ENCODE results near the gene SND1.

SND1 gene

DNA sequence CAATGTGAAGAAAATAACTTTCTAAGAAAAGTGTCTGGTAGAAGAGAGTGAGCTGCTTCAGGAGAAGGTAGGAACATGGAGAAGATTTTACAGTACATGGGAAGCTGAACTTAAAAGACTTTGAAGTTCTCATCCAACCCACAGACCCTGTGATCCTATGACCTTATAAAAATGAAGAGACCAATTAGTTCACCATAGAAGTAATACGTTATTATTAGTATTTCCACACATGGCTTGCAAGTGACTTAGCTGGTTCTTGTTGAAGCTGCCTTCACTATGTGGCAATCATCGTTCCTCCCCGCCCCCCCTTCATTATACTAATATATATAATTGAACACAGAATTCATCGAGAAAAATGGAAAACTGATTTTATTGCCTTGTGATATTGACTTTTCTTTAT lies 129.1 kb downstream of the SND1 start:
- DNase-seq, result no peak
- H3K9me3 ChIP-seq (replicated peaks; ENCODE audit: insufficient read depth, low read length), result no peaks in the 10 kb centered on the region
- H3K4me2 ChIP-seq (ENCODE audit: low read depth, low read length), result no peak overlapping the region
- no peak overlapping the region for H3K9ac ChIP-seq (ENCODE audit: low read length)
- H3K9me2 ChIP-seq (replicated peaks; ENCODE audit: insufficient read depth, low read length), result no peaks in the 10 kb centered on the region
- H3F3A ChIP-seq (ENCODE audit: insufficient read depth, low read length), result no peaks in the 10 kb centered on the region
- H3K36me3 ChIP-seq (replicated peaks; ENCODE audit: insufficient read depth, low read length), result no peaks in the 10 kb centered on the region
- no peak for TF ChIP-seq CTCF (IDR thresholded peaks at IDR 0.05; ENCODE audit: low read length)
- no peak for TF ChIP-seq EZH2phosphoT487 (IDR thresholded peaks at IDR 0.05; ENCODE audit: low read length)
- no peak for TF ChIP-seq EZH2 (optimal IDR thresholded peaks at IDR 0.05; ENCODE audit: low read depth, low read length)
- H4K20me1 ChIP-seq (ENCODE audit: insufficient read depth, low read length), result peaks cover 66% of the 10 kb centered on the region
- no peak overlapping the region for H3K27ac ChIP-seq (ENCODE audit: low read length)
- H3K27me3 ChIP-seq (replicated peaks; ENCODE audit: insufficient read depth, low read length), result no peaks in the 10 kb centered on the region
- no peaks in the 10 kb centered on the region for H3K4me1 ChIP-seq (ENCODE audit: low read length)
- peaks cover 96% of the 10 kb centered on the region for H3K79me2 ChIP-seq (ENCODE audit: low read length)
- H2AFZ ChIP-seq (ENCODE audit: low read length), result no peak overlapping the region
- H3K4me3 ChIP-seq (ENCODE audit: low read length), result no peak overlapping the region

GRCh38 chr7:127782075-127782474 lies 130.1 kb downstream of the SND1 start:
- Histone ChIP-seq H3K36me3 (replicated peaks; ENCODE audit: insufficient read depth, low read length) (no peaks in the 10 kb centered on the region), H3K79me2 (ENCODE audit: low read length) (peaks cover 97% of the 10 kb centered on the region), H3K4me3 (ENCODE audit: low read length) (no peak overlapping the region), H3K4me1 (ENCODE audit: low read length) (no peaks in the 10 kb centered on the region), H3K9me2 (replicated peaks; ENCODE audit: insufficient read depth, low read length) (no peaks in the 10 kb centered on the region), H2AFZ (ENCODE audit: low read length) (no peak overlapping the region), H3K4me2 (ENCODE audit: low read depth, low read length) (no peak overlapping the region), H3F3A (ENCODE audit: insufficient read depth, low read length) (no peaks in the 10 kb centered on the region), H4K20me1 (ENCODE audit: insufficient read depth, low read length) (peaks cover 64% of the 10 kb centered on the region), H3K9me3 (replicated peaks; ENCODE audit: insufficient read depth, low read length) (no peaks in the 10 kb centered on the region), H3K27me3 (replicated peaks; ENCODE audit: insufficient read depth, low read length) (no peaks in the 10 kb centered on the region), H3K27ac (ENCODE audit: low read length) (no peak overlapping the region), H3K9ac (ENCODE audit: low read length) (no peak overlapping the region)
- TF ChIP-seq EZH2 (optimal IDR thresholded peaks at IDR 0.05; ENCODE audit: low read depth, low read length) (no peak), EZH2phosphoT487 (IDR thresholded peaks at IDR 0.05; ENCODE audit: low read length) (no peak), CTCF (IDR thresholded peaks at IDR 0.05; ENCODE audit: low read length) (no peak)
- DNase-seq, result no peak

DNA sequence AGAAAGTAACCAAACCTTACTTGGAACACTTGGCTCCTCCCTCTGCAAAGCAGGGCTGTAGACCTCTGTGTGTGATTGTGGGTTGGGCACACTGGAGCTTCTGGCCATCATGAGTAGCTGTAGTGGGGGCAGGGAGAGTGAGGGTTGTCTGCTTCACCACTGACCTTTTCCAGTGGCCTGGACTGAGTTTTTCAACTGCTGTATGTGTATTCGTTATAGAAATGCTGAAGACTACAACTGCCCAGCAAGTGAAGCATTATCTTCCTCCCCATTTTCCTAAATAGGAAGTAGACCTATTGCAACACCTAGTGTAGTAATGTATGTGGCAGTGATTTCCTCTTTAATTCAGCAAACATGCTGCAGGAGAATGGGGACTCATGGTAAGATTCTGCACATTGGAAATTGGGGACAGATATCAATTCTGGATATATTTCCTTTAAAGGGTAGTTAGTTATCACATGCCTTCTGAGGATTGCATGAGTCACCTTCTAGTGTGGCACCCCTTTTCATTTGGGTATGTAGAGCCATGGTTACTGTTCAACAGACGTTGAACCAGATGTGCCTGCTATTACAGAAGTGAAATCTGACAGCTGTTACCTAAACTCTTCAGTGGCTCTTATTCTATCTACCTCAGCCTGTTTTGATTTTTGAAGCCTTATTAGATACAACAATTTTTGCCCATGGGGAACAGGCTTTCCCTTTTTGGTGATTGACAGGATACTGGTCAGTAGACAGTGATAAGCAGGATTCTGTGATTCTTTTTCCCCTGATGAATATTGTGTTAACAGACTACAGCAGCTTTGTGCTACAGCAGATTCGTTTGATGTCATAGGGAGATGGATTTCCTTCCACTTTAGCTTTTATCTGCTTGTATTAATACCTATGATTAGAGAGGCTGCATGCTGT lies 130.9 kb downstream of the SND1 start:
- H3K4me2 ChIP-seq (ENCODE audit: low read depth, low read length), result no peak overlapping the region
- H3F3A ChIP-seq (ENCODE audit: insufficient read depth, low read length), result no peaks in the 10 kb centered on the region
- no peak overlapping the region for H3K9ac ChIP-seq (ENCODE audit: low read length)
- H3K9me3 ChIP-seq (replicated peaks; ENCODE audit: insufficient read depth, low read length), result no peaks in the 10 kb centered on the region
- H3K4me3 ChIP-seq (ENCODE audit: low read length), result no peak overlapping the region
- no peak overlapping the region for H2AFZ ChIP-seq (ENCODE audit: low read length)
- no peak overlapping the region for H3K27ac ChIP-seq (ENCODE audit: low read length)
- peaks cover 97% of the 10 kb centered on the region for H3K79me2 ChIP-seq (ENCODE audit: low read length)
- H3K36me3 ChIP-seq (replicated peaks; ENCODE audit: insufficient read depth, low read length), result no peaks in the 10 kb centered on the region
- TF ChIP-seq EZH2 (optimal IDR thresholded peaks at IDR 0.05; ENCODE audit: low read depth, low read length), result no peak
- no peak for TF ChIP-seq EZH2phosphoT487 (IDR thresholded peaks at IDR 0.05; ENCODE audit: low read length)
- TF ChIP-seq CTCF (IDR thresholded peaks at IDR 0.05; ENCODE audit: low read length), result no peak
- no peak for DNase-seq
- peaks cover 63% of the 10 kb centered on the region for H4K20me1 ChIP-seq (ENCODE audit: insufficient read depth, low read length)
- H3K27me3 ChIP-seq (replicated peaks; ENCODE audit: insufficient read depth, low read length), result no peaks in the 10 kb centered on the region
- no peaks in the 10 kb centered on the region for H3K9me2 ChIP-seq (replicated peaks; ENCODE audit: insufficient read depth, low read length)
- H3K4me1 ChIP-seq (ENCODE audit: low read length), result no peaks in the 10 kb centered on the region

Measured in MM.1S (cell line).